ENCODE data around the gene TMEM220.
A peak's percentile ranks its signal among the peaks of the same experiment; 100 is the strongest.

TMEM220 gene

DNA sequence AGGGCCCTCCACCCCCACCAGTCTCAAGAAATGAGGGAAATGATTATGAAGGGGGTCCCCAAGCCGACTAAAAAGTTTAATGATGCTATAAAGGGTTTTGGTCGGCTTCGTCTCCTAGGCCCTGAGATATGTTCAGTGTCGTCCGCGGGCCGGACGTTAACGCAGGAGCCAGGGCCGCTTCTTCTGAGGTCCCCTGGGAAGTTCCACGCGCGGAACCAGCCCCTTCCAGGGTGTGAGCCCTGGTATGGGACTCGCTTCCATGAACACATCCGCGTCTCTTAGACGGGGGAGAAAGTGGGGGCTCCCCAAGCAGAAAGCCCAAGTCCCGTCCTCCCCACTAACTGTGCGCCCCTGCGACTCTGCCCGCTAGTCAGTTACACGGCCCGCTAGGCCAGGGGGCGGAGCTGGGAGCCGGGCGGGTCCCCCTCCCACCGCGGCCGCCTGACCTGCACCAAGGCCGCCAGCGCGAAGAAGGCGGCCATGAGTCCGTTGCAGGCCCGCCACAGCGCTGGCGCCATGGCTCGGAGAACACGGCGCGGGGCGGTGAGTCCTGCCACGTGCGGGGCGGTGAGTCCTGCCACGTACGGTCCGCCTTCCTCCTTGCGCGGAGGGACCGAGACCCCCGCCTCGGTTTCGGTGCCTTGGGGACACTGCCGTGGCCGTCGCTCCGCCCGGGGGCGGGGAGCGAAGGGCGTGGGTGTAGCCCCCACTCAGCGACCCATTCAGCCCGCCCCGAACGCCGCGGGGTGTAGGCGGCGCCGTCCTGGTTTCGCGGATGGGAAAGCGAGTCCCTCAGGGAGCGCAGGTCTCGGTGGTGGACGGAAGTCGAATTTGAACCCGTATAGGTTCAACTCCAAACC is at the start of gene TMEM220:
Gene TMEM220, minus strand, starts transcription at position 690 of the 860 bp plus-strand sequence. Its CDS starts 172 bp downstream, at position 518.
- DNase-seq (ENCODE audit: low spot score) = peak; percentile 90

DNA sequence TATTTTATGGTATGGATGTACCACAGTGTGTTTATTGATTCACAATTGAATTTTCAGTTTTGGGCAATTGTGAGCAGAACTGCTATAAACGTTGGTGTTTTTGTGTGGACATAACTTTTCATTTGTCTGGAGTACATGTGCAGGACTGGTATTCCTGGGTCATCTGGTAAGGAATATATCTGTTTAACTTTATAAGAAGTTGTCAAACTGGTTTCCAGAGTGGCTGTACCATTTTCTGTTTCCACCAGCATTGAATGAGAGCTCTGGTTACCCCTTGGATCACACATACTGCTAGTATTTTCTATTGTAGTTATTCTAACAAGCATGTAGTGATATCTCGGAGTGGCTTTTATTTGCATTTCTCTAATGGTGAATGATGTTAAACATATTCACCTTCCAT is 49.8 kb upstream of the TMEM220 start:
- DNase-seq (ENCODE audit: low spot score) = no peak

DNA sequence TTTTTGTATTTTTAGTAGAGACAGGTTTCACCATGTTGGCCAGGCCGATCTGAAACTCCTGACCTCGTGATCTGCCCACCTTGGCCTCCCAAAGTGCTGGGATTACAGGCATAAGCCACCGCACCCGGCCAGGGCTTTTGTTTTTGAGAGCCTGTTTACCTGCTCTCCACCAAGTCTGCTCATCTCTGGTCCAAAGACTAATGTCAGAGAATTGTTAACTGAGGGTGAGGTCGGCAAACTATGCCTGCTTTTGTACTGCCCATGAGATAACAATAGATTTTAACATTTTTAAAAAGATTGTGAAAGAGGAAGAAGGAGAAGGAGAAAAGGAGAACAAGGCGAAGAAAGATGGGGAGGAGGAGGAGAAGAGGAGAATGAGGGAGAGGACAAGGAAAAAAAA is 48.1 kb upstream of the TMEM220 start:
- no peak for DNase-seq (ENCODE audit: low spot score)

DNA sequence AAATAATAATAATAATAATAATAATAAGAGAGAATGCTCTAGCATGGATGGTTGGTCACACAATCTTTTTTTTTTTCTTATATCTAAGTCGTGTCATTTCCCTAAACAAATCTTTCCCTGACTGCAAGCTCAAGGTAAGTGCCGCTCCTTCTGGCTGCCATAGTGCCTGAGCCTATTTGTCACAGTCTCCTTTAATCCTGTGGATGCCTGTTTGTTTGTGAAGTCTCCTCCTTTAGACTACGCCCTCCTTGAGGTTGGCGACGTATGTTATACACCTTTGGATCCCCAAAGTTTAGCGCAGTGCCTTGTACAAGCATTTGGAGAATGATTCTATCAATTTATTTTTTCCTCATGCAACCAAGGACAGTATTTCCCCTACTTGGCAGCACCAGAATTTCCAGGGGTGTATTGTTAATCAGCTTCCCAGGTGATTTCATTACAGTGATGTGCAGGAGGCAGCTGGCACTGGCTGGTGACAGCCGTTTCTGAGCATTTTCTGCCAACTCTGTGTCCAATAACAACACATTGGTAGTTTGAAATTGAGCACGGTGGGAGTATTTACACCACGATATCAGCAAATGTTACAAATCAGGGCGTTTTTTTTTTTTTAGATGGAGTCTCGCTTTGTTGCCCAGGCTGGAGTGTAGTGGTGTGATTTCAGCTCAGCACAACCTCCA is 47.4 kb upstream of the TMEM220 start:
- no peak for DNase-seq (ENCODE audit: low spot score)

DNA sequence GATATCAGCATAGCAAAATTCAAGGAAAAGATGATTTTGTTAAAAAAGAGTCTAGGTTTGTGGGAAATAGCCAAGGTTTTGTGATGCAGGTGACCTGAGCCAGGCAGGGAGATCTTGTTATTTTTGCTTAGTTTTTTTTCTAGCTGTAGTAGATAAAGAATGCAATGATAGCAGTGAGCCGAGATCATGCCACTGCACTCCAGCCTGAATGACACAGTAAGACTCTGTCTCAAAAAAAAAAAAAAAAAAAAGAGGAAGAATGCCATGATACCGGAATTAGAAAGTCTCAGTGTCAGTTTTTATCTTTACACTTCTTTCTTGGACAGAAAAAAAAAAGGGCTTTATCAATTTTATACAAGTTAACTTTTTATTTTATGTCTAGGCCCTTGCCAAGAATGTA is 46.6 kb upstream of the TMEM220 start:
- no peak for DNase-seq (ENCODE audit: low spot score)

DNA sequence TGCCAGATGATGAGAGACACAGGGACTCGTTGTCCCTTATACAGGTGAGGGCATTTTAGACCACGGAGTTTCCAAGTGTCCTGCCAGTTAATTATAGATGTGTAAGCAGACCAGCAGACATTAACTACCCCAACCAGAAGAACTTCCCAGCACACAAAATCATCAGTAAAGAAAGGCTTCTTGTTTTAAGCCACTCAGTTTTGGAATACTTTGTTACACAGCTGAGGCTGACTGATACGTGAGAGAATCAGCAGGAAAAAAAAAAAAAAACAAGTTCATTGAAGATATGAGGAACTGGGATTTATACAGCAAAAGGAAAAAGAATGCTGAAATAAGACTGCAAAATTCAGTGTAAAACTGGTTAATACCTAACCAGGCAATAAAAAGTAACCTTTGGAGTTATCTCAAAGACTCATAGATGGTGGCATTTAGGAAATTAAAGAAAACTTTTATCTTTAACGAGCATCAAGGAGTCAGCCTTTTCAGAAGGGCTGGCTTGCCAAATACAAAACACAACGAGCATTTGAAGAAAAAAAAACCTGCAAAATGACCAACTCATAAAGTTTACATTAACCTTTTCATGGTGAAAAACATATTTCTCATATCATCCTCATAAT is 46.0 kb upstream of the TMEM220 start:
- no peak for DNase-seq (ENCODE audit: low spot score)

DNA sequence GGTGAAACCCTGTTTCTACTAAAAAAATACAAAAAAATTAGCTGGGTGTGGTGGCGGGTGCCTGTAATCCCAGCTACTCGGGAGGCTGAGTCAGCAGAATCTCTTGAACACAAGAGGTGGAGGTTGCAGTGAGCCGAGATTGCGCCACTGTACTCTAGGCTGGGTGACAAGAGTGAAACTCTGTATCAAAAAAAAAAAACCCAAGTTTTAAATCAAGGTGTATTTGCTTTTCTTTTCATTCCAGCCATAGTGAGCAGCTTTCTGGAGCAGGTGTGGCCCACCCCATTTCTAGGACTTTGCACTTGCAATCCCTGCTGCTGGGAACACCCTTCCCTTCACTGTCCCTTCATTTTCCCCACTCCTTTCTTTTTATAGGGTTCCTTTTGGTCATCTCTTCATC is 45.2 kb upstream of the TMEM220 start:
- no peak for DNase-seq (ENCODE audit: low spot score)

DNA sequence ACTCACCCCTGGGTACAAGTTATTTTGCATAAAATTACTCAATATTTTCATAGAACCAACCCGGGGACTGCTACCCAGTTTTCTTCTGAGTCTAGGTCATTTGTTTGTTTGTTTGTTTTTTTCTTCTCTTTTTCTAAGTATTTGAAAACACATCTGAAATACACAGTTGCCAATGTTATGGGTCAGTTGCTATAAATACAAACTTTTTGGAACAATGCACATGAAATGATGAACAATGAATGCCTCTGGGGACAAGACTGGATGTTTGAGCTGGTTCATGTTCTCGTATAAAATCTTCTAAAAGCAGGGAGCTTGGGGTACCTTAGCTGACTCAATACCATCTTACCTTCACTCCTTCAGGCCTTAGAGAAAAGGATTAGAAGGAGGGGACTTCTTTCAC is 43.6 kb upstream of the TMEM220 start:
- no peak for DNase-seq (ENCODE audit: low spot score)

DNA sequence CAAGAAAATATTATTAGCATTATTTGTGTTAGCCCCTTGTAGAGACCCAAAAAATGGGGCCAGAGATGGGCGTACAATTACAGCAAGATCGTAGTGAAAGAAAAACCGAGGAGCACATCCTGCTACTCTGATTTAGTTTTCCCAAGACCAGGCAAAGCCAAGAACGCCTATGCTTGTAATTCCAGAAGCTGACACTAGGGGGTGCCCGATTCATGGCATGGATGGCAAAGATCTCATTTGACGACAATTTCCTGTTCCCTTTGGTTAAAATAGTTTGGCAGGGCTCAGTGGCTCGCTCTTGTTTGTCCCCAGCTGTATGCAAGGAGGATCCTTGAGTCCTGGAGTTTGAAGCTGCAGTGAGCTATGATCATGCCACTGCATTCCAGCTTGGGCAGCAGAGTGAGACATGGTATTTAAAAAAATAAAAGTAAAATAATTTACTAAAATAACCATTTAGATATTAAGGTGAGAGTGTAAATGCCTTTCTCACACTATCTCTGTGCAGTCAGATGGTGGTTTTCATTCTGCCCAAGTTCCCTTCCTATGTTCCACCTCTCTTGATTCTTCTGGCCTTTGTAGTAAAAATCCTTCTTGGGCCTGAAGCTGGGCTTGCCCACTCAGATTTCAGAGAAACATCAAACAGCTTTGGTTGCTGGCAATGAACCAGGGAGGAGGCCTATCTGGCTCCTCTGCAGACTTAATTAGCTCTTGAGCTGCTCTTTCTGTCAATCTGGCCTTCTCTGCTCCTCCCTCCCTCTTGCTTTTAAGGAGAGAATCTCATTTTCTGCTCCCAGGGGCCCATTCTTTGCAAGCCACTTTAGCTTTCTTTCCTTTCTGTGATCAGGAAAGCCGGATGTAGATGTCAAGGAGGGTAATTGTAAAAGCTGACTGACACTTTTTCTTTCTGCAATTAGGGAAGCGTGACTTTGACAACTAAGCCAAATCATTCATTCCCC is 42.9 kb upstream of the TMEM220 start:
- DNase-seq (ENCODE audit: low spot score) = peak; percentile 74

DNA sequence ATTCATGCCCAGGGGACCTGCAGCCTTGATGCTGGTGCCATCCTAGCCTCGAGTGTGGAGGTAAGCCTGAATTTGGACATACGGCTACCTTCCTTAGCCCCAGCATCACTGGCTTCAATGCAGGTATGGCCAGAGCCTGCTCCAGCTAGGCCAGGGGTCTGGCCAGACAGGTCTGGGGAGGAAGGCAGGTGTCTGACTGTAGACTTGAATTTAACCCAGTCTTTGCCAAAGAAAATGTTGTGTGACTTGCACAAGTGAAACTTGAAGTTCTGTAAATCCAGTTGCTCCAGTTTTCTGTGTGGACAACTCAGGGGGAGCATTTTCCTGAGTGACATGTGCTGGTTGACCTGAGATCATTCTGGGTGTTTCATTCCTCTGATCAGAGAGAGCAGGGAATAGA is 41.3 kb upstream of the TMEM220 start:
- DNase-seq (ENCODE audit: low spot score) = no peak

DNA sequence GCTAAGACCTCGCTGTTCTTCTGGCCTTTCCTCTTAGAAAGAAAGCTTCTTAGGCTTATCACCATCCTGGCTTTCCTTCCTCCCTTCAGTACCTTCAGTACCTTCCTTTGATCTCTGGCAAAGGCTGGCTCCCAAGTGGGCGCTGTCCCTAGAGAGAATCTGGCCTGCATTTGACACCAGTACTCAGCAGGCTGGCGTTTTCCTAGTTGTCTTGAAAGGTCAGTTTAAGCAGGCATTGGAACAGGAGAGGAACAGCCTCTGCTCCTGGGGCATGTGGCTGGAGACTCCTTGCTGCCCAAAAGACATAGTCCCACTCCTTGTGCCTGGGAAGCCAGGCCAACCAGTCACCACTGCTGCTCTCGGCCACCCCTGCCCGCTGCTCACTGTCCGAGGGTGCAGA is 40.0 kb upstream of the TMEM220 start:
- DNase-seq (ENCODE audit: low spot score) = no peak

DNA sequence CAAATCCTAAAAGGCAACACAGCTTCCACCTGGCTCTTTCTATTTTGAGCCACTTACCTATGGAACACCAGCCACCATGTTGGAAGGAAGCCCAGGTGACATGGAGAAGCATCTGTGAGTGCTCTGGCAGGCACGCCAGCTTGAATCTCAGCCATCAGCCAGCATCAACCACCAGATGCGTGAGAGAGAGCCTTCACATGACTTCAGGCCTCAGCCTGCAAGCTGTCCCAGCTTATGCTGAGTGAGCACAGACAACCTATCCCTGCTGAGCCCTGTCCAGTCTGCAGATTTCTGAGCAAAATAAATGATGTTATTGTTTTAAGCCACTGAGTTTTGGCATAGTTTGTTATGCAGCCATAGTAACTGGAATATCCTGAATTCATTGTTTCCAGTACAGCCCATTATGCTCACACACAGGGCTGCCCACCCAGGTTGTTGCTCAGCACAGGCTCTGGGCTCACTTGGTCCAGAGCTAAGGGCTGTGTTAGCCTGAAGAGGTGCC is 39.0 kb upstream of the TMEM220 start:
- no peak for DNase-seq (ENCODE audit: low spot score)

DNA sequence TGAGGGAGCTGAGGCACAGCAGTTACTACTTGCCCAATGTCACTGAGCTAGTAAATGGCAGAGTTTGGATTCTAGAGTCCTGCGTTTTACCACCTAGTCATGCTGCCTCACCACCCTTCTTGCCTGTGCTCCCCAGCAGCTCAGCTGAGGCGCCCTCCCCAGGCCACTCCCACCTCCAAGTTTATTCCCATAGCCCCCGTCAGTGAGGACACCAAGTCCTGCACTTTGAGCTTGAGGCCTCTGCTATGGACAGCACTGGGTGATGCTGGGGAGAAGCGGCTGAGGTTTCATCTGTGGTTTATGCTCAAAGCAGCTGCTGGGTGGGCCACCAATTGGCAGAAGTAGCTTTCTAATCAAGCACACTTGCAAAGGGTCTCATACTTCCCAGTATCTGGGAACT is 37.4 kb upstream of the TMEM220 start:
- DNase-seq (ENCODE audit: low spot score) = no peak

DNA sequence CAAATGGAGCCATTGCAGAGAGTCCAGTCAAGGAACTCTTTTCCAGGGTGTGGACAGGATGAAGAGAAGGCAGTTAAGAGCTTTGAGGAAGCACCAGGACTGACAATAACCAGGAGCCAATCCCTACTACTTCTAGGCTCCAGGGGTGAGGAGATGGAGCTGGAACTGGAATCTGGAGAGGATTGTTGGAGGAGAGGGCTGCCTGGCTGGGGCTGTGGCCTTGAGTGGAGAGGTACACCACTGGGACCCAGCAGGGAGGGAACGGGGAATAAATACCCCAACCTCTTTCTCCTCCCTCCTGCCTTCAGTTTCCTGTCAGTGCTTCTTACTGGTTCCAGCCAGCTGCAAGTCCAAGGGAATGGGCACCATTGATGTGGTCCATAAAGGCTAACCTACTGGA is 32.2 kb upstream of the TMEM220 start:
- no peak for DNase-seq (ENCODE audit: low spot score)

DNA sequence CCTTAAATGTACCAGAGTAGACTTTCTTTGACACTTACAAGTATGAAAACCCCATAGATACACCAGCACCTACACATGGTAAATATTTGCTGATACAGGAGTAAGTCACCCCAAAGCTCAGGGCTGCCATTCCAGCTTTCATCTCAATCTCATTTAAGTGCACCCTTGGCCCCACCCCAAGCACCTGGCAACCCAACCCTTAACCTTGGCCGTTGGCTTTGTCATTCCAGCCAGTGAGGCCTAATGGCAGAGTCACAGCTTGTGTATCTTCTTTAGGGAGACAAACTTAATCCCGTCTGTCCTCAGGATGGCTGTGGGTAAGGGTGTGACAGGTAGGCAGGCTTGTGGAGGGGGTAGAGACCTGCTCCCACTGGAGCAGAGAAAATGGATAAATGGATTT is 31.5 kb upstream of the TMEM220 start:
- DNase-seq (ENCODE audit: low spot score) = no peak

DNA sequence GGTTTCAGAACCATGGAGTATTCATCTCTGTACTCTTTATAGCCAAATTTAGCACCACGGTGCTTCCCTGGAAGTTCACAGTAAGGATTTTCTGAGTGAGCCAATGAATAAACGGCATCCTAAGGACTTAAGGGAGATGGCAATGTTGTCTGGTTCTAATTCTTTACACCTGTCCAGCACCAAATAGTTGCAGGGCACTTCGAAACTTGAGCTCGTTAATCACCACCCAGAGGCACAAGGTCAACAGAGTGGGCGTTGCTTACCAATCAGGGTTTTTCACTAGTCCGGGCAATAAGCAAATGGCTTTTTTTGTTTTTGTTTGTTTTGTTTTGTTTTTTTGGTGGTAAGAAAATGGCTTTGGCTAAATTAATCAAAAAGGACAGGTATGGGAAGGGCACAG is 28.2 kb upstream of the TMEM220 start:
- no peak for DNase-seq (ENCODE audit: low spot score)

DNA sequence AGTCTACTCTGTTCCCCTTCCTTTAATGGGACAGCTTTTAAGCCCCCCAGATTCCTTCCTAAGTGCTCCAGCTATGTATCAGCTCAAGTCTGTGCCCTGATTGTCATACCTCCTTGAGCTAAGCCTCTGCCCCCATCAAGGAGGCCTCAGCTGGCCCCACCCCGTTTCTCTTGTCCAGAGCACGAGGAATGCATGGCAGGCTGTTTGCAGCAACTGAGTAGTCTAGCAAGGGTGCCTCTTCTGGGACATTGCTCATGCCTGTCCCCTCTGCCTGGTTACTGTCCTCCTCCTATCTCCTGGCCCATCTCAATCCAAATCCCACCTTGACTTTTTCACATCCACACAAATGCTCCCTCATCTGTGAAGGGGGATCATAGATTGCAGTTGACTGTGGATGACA is 27.8 kb upstream of the TMEM220 start:
- DNase-seq (ENCODE audit: low spot score) = no peak

DNA sequence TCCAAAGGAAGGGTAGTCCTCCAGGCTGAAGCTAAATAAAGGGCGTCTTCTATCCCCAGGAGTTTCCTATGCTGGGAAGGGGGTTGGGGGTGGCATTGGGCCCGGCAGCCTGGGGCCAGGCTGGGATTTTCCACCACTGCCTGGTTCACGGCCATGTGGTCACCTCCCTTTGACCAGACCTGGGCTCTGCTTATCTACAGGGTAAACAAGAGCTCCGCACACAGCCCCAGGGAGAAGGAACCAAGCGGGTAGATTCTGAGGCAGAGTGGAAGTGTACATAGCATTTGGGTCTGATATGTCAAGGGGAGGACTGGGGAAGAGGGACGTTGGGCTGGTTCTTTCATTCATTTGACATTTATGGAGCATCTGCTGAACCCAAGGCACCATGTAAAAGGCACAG is 27.2 kb upstream of the TMEM220 start:
- no peak for DNase-seq (ENCODE audit: low spot score)

DNA sequence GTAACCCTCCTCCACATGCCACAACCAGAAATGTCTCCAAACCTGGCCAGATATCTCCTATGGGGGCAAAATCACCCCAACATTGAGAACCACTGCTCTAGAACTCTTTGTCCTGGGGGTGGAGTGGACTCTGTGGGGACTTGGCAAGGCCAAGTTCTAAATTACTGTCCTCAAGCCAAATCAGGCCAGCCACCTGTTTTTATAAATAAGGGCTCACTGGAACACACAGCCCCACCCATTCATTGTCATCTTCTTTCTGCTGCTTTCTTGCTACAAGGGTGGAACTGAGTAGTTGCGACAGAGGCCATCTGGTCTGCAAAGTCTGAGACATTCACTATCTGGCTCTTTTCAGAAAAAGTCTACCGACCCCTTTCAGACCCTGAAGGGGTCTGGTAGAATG is 26.8 kb upstream of the TMEM220 start:
- DNase-seq (ENCODE audit: low spot score) = no peak

DNA sequence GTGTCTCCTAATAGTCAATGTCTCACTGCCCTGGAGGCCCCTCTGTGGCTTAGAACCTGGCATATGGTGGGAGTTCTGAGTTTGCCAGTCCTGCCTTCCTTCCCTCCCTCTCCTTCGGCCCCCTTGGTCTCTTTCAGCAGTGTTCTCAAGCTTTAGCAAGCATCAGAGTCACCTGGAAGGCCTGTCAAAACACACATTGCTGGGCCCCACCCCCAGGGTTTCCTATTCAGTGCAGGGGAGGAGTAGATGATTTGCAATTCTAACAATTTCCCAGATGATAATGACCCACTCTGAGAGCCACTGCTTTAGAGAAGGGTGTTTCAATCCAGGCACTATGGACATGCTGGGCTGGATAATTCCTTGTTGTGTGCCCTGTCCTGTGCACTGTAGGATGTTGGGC is 26.4 kb upstream of the TMEM220 start:
- DNase-seq (ENCODE audit: low spot score) = no peak

DNA sequence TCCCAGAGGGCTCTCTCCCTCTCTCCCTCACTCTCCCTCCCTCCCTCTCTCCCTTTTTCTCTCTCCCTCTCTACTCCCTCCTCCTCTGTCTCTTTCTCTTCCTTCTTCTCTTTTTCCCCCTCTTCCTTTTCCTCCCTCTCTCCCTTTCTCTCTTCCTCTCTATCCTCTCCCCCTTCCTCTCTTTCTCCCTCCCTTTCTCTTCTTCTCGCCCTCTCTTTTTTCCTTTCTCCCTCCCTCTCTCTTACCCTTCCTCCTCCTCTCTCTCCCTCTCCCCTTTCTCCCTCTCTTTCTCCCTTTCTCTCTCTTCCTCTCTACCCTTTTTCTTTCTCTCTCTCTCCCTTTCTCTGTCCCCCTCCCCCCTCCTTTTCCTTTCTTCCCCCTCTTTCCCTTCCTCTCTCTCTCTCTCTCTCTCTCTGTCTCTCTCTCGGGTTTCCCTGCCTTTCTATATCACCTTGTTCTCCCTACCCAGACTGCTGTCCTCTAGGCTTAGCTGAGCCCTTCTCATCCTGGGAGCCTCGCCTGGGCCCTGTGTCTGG is 25.8 kb upstream of the TMEM220 start:
- no peak for DNase-seq (ENCODE audit: low spot score)
